H1 (cell line): ENCODE measurements around the gene CACNA1E.

Source experiments
- JUN ChIP-seq: IDR thresholded peaks from 2 replicates; pipeline ENCODE4 v1.6.1; 2011; ENCODE audit warnings: low read depth, mild to moderate bottlenecking, improper control_type of control experiment, low read length
- POLR2AphosphoS5 ChIP-seq: IDR thresholded peaks from 2 replicates; pipeline ENCODE4 v1.6.1; 2011; ENCODE audit warnings: low read depth, low read length
- SIN3A ChIP-seq, 2 experiments: IDR thresholded peaks in 1 of 2; conservative IDR thresholded peaks in 1 of 2; 2 replicates each; pipeline ENCODE4 v1.6.1; 2011 to 2012; ENCODE audit warnings: low read length in 2 of 2, improper control_type of control experiment in 1 of 2, low read depth in 1 of 2, mild to moderate bottlenecking in 1 of 2
- SIRT6 ChIP-seq: IDR thresholded peaks from one replicate; pipeline ENCODE4 v1.7.1; 2012; ENCODE audit warnings: low read length, inconsistent platforms
- SP2 ChIP-seq: IDR thresholded peaks from 2 replicates; pipeline ENCODE4 v1.6.1; 2012; ENCODE audit warnings: mild to moderate bottlenecking, low read length, inconsistent platforms
- TAF1 ChIP-seq: IDR thresholded peaks from 2 replicates; pipeline ENCODE4 v1.6.1; 2011; ENCODE audit warnings: mild to moderate bottlenecking, low read depth, low read length
- TF ChIP-seq, protein P1 (sequence below), 3 experiments: IDR thresholded peaks; 1 replicate in 2 of 3; 2 replicates in 1 of 3; pipeline versions ENCODE4 v1.5.1 to v1.6.1; 2011; ENCODE audit warnings: low read length in 3 of 3, mild to moderate bottlenecking in 3 of 3, inconsistent platforms in 2 of 3, low read depth in 1 of 3, moderate library complexity in 1 of 3; ENCODE audit not compliant: insufficient read depth in 1 of 3; ENCODE audit errors: control extremely low read depth in 1 of 3

DNA sequence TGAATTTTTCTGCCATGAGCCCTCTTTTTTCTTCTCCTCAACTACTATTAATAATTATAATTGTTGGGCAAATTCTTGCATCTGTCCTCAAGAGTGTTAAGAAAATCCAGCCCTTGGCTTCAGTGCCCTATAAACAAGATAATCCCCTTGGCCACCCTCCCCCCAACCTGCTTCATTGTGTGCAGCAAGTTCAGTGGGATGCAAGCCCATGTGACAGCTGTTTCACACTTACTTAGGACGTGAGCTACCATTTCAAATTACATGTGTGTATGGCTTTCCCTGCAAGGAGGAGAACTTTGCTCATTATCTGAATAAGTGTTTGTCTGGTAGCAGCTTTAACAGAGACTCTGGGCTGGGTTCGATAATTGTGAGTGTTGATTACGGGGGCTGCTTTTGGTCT is 276.2 kb downstream of the CACNA1E start:
- TF ChIP-seq SP2 (no peak), POLR2AphosphoS5 (no peak), SIRT6 (no peak), TAF1 (no peak), JUN (no peak), SIN3A (conservative IDR thresholded peaks at IDR 0.05 in 1 of 2, IDR thresholded peaks at IDR 0.05 in 1 of 2; ENCODE audit: low read depth in 1 of 2, low read length in 2 of 2) (no peak)
- TF ChIP-seq, protein P1, sequence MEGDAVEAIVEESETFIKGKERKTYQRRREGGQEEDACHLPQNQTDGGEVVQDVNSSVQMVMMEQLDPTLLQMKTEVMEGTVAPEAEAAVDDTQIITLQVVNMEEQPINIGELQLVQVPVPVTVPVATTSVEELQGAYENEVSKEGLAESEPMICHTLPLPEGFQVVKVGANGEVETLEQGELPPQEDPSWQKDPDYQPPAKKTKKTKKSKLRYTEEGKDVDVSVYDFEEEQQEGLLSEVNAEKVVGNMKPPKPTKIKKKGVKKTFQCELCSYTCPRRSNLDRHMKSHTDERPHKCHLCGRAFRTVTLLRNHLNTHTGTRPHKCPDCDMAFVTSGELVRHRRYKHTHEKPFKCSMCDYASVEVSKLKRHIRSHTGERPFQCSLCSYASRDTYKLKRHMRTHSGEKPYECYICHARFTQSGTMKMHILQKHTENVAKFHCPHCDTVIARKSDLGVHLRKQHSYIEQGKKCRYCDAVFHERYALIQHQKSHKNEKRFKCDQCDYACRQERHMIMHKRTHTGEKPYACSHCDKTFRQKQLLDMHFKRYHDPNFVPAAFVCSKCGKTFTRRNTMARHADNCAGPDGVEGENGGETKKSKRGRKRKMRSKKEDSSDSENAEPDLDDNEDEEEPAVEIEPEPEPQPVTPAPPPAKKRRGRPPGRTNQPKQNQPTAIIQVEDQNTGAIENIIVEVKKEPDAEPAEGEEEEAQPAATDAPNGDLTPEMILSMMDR (IDR thresholded peaks at IDR 0.05; ENCODE audit: control extremely low read depth in 1 of 3, insufficient read depth in 1 of 3, low read depth in 1 of 3, low read length in 3 of 3): no peak
